Measurements from ENCODE around the gene FADS1.

- no peak for TF ChIP-seq CTCF (IDR thresholded peaks at IDR 0.05; ENCODE audit: low read depth, low read length, poor library complexity, severe bottlenecking)
- TF ChIP-seq EZH2phosphoT487 (IDR thresholded peaks at IDR 0.05; ENCODE audit: borderline replicate concordance, low read length): no peak
These were observed 21.7 kb upstream of the FADS1 start for GRCh38 chr11:61838501-61838900.
